ENCODE measurements around the gene TRIM37.

DNA sequence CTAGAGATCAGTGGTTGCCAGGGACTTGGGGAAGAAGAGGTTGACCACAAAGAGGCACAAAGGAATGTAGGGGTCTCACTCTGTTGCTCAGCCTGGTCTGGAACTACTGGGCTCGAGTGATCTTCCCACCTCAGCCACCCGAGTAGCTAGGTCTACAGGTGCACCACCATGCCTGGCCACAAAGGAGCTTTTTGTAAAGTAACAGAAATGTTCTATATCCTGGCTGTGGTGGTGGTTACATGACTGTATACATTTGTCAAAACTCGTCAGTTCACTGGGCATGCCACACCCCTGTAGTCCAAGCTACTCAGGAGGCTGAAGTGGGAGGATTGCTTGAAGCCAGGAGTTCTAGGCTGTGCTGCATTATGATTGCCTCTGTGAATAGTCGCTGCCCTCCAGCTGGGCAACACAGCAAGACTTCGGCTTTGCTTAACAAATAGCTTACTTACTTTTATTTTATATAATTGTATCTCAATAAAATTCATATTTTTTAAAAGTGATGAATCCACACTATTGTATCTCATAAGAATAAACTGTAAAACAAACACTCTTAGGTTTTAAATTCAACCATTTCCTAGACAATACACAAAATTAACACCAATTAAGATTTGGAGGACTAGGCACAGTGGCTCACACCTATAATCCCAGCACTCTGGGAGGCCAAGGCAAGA, 43.3 kb upstream of the TRIM37 start:
- TF ChIP-seq, protein P1, sequence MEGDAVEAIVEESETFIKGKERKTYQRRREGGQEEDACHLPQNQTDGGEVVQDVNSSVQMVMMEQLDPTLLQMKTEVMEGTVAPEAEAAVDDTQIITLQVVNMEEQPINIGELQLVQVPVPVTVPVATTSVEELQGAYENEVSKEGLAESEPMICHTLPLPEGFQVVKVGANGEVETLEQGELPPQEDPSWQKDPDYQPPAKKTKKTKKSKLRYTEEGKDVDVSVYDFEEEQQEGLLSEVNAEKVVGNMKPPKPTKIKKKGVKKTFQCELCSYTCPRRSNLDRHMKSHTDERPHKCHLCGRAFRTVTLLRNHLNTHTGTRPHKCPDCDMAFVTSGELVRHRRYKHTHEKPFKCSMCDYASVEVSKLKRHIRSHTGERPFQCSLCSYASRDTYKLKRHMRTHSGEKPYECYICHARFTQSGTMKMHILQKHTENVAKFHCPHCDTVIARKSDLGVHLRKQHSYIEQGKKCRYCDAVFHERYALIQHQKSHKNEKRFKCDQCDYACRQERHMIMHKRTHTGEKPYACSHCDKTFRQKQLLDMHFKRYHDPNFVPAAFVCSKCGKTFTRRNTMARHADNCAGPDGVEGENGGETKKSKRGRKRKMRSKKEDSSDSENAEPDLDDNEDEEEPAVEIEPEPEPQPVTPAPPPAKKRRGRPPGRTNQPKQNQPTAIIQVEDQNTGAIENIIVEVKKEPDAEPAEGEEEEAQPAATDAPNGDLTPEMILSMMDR (IDR thresholded peaks at IDR 0.05): no peak
- no peak for TF ChIP-seq EZH2 (IDR thresholded peaks at IDR 0.05)
